ENCODE results near the gene OPCML.

DNA sequence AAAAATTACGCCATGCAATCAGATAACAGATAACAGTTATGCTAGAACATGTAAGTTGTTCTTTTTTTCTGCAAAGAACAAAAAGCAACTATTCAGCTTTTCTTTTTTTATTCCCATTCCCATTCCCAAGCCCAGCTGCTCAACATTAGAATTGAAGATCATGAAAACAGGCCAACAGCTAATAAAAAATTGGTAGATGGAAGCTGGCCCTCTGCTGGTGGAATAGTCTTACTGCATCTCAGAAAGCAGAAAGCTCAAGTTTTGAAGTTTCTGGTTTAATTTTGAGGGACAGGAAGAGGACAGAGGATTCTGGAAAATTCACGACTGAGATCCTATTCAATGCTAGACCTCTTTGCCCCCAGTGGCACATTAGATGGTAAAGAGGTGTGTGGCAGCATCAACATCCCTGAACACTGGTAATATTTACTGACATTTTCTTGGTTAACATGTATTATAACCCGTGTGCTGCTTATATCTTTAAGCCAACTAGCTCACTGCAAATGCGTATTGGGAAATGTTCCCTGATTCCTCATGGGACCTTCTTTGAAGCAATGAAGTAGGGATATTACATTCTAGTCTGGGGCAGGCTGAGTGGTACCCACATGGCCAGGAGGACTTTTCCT lies 591.2 kb downstream of the OPCML start:
- TF ChIP-seq, protein P1, sequence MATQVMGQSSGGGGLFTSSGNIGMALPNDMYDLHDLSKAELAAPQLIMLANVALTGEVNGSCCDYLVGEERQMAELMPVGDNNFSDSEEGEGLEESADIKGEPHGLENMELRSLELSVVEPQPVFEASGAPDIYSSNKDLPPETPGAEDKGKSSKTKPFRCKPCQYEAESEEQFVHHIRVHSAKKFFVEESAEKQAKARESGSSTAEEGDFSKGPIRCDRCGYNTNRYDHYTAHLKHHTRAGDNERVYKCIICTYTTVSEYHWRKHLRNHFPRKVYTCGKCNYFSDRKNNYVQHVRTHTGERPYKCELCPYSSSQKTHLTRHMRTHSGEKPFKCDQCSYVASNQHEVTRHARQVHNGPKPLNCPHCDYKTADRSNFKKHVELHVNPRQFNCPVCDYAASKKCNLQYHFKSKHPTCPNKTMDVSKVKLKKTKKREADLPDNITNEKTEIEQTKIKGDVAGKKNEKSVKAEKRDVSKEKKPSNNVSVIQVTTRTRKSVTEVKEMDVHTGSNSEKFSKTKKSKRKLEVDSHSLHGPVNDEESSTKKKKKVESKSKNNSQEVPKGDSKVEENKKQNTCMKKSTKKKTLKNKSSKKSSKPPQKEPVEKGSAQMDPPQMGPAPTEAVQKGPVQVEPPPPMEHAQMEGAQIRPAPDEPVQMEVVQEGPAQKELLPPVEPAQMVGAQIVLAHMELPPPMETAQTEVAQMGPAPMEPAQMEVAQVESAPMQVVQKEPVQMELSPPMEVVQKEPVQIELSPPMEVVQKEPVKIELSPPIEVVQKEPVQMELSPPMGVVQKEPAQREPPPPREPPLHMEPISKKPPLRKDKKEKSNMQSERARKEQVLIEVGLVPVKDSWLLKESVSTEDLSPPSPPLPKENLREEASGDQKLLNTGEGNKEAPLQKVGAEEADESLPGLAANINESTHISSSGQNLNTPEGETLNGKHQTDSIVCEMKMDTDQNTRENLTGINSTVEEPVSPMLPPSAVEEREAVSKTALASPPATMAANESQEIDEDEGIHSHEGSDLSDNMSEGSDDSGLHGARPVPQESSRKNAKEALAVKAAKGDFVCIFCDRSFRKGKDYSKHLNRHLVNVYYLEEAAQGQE (IDR thresholded peaks at IDR 0.05), result no peak
- TF ChIP-seq, protein P2, sequence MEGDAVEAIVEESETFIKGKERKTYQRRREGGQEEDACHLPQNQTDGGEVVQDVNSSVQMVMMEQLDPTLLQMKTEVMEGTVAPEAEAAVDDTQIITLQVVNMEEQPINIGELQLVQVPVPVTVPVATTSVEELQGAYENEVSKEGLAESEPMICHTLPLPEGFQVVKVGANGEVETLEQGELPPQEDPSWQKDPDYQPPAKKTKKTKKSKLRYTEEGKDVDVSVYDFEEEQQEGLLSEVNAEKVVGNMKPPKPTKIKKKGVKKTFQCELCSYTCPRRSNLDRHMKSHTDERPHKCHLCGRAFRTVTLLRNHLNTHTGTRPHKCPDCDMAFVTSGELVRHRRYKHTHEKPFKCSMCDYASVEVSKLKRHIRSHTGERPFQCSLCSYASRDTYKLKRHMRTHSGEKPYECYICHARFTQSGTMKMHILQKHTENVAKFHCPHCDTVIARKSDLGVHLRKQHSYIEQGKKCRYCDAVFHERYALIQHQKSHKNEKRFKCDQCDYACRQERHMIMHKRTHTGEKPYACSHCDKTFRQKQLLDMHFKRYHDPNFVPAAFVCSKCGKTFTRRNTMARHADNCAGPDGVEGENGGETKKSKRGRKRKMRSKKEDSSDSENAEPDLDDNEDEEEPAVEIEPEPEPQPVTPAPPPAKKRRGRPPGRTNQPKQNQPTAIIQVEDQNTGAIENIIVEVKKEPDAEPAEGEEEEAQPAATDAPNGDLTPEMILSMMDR (IDR thresholded peaks at IDR 0.05; ENCODE audit: low read depth, low read length, missing input control), result peak; percentile 87
- TF ChIP-seq, protein P3, sequence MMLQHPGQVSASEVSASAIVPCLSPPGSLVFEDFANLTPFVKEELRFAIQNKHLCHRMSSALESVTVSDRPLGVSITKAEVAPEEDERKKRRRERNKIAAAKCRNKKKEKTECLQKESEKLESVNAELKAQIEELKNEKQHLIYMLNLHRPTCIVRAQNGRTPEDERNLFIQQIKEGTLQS (IDR thresholded peaks at IDR 0.05), result no peak
- no peak for TF ChIP-seq TAF1 (conservative IDR thresholded peaks at IDR 0.05)
- no peak for TF ChIP-seq EGR1 (IDR thresholded peaks at IDR 0.05; ENCODE audit: low read depth in 2 of 2)
- peak; percentile 93 to 96 for TF ChIP-seq RAD21 (IDR thresholded peaks at IDR 0.05)
- TF ChIP-seq GABPA (IDR thresholded peaks at IDR 0.05 in 1 of 2, conservative IDR thresholded peaks at IDR 0.05 in 1 of 2), result no peak
- TF ChIP-seq YY1 (IDR thresholded peaks at IDR 0.05), result no peak
- TF ChIP-seq, protein P4, sequence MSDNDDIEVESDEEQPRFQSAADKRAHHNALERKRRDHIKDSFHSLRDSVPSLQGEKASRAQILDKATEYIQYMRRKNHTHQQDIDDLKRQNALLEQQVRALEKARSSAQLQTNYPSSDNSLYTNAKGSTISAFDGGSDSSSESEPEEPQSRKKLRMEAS (IDR thresholded peaks at IDR 0.05), result no peak
- TF ChIP-seq, protein P5, sequence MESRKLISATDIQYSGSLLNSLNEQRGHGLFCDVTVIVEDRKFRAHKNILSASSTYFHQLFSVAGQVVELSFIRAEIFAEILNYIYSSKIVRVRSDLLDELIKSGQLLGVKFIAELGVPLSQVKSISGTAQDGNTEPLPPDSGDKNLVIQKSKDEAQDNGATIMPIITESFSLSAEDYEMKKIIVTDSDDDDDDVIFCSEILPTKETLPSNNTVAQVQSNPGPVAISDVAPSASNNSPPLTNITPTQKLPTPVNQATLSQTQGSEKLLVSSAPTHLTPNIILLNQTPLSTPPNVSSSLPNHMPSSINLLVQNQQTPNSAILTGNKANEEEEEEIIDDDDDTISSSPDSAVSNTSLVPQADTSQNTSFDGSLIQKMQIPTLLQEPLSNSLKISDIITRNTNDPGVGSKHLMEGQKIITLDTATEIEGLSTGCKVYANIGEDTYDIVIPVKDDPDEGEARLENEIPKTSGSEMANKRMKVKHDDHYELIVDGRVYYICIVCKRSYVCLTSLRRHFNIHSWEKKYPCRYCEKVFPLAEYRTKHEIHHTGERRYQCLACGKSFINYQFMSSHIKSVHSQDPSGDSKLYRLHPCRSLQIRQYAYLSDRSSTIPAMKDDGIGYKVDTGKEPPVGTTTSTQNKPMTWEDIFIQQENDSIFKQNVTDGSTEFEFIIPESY (IDR thresholded peaks at IDR 0.05), result no peak
- no peak for TF ChIP-seq HNF4A (conservative IDR thresholded peaks at IDR 0.05)
- TF ChIP-seq JUND (IDR thresholded peaks at IDR 0.05), result no peak
- TF ChIP-seq SP1 (IDR thresholded peaks at IDR 0.05), result no peak
